Colonic mucosa (tissue), 4 donors: ENCODE results near the gene APOL4. TPM values are rescaled to one million over a fixed set of nuclear protein-coding genes. Genes with fewer than 3 reads are reported as not detected.
"Not testable (repeated sequence)": the region's sequence is repeated elsewhere in the genome, so short reads cannot be mapped to it uniquely, and the experiment has no call there.

Source experiments
- DNase-seq: peaks from one replicate; pipeline ENCODE4 v3.0.0-alpha.2; 2020
- H3K27ac ChIP-seq: fragments of 200-600 bp; one replicate; pipeline ENCODE4 v1.8.0; 2021
- H3K27me3 ChIP-seq: fragments of 200-600 bp; one replicate; pipeline ENCODE4 v1.8.0; 2021
- H3K36me3 ChIP-seq: fragments of 200-600 bp; one replicate; pipeline ENCODE4 v1.8.0; 2021
- H3K4me1 ChIP-seq: fragments of 200-600 bp; one replicate; pipeline ENCODE4 v1.8.0; 2021; ENCODE audit warnings: mild to moderate bottlenecking
- H3K4me3 ChIP-seq: fragments of 200-600 bp; one replicate; pipeline ENCODE4 v1.8.0; 2021
- H3K9ac ChIP-seq, 2 donors: one replicate each; pipeline ENCODE4 v1.7.0; 2013; ENCODE audit warnings: control low read depth in 2 of 2, low read depth in 2 of 2, low read length in 2 of 2
- H3K9me3 ChIP-seq: fragments of 200-600 bp; one replicate; pipeline ENCODE4 v1.8.0; 2021
- CTCF ChIP-seq: fragments of 200-600 bp; IDR thresholded peaks from one replicate; pipeline ENCODE4 v1.8.0; 2022; ENCODE audit warnings: antibody characterized with exemption, mild to moderate bottlenecking
- intact Hi-C: fragments of 100-400 bp; cut with DNase I; formaldehyde crosslinking; loops from one replicate; pipeline ENCODE4 v1.14.1; 2022
- total RNA-seq, 2 donors: library from RNA; stranded (reverse); fragmentation: NEBNext Ultra II Directional in 1 of 2; extraction: Animal tissue kit (Norgen Biotek cat#: 25700) in 1 of 2; gene quantifications; one replicate each; pipeline ENCODE4 v1.2.1, GENCODE V29; 2021
- donor health status: healthy.
- donor health status: DM: no; HTN: no; CAD: no.
- donor health status: DM: no; HTN: no; CAD: no.

The APOL4 gene
- total RNA-seq, 2 donors from 2014 or later = 1.9 to 2.3 TPM

GRCh38 chr22:36234919-36235318, 33.3 kb upstream of the APOL4 start:
- intact Hi-C loops = loop anchor here (5.0 kb wide), 1 partner anchor 52 kb away; no protein-coding TSS in a partner anchor
- DNase-seq = no peak
- Histone ChIP-seq H3K9me3 (no peaks in the 10 kb centered on the region), H3K9ac (no peak overlapping the region), H3K4me3 (no peak overlapping the region), H3K36me3 (no peaks in the 10 kb centered on the region), H3K27ac (no peak overlapping the region), H3K27me3 (no peaks in the 10 kb centered on the region), H3K4me1 (peaks cover 18% of the 10 kb centered on the region)
- no peak for TF ChIP-seq CTCF

- no peaks in the 10 kb centered on the region for H3K36me3 ChIP-seq
- peaks cover 18% of the 10 kb centered on the region for H3K4me1 ChIP-seq
- no peaks in the 10 kb centered on the region for H3K27me3 ChIP-seq
- TF ChIP-seq CTCF = no peak
- no peak overlapping the region for H3K27ac ChIP-seq
- no peak for DNase-seq
- H3K4me3 ChIP-seq = no peak overlapping the region
- no peaks in the 10 kb centered on the region for H3K9me3 ChIP-seq
- no peak overlapping the region for H3K9ac ChIP-seq
- intact Hi-C loops = no loop called here
Measured at GRCh38 chr22:36234213-36234612, 32.6 kb upstream of the APOL4 start.

GRCh38 chr22:36233796-36234195, 32.2 kb upstream of the APOL4 start:
- no peaks in the 10 kb centered on the region for H3K9me3 ChIP-seq
- H3K27me3 ChIP-seq = no peaks in the 10 kb centered on the region
- H3K4me1 ChIP-seq = peaks cover 18% of the 10 kb centered on the region
- no peak for DNase-seq
- no peak for TF ChIP-seq CTCF
- no peak overlapping the region for H3K4me3 ChIP-seq
- no peaks in the 10 kb centered on the region for H3K36me3 ChIP-seq
- intact Hi-C loops = no loop called here
- no peak overlapping the region for H3K9ac ChIP-seq
- H3K27ac ChIP-seq = no peak overlapping the region

GRCh38 chr22:36232715-36233401, 31.2 kb upstream of the APOL4 start:
- intact Hi-C loops = no loop called here
- no peaks in the 10 kb centered on the region for H3K27me3 ChIP-seq
- peaks cover 18% of the 10 kb centered on the region for H3K4me1 ChIP-seq
- H3K36me3 ChIP-seq = no peaks in the 10 kb centered on the region
- H3K9me3 ChIP-seq = no peaks in the 10 kb centered on the region
- no peak overlapping the region for H3K27ac ChIP-seq
- no peak for TF ChIP-seq CTCF
- H3K9ac ChIP-seq = no peak overlapping the region
- DNase-seq = no peak
- no peak overlapping the region for H3K4me3 ChIP-seq

- H3K36me3 ChIP-seq, DNase-seq, intact Hi-C loops: not testable (repeated sequence)
Measured at GRCh38 chr22:36231051-36231450, 29.4 kb upstream of the APOL4 start.

GRCh38 chr22:36229649-36230048, 28.0 kb upstream of the APOL4 start:
- H3K4me3 ChIP-seq, H3K36me3 ChIP-seq, DNase-seq, H3K4me1 ChIP-seq, H3K27ac ChIP-seq, H3K9me3 ChIP-seq, H3K27me3 ChIP-seq, H3K9ac ChIP-seq, intact Hi-C loops: not testable (repeated sequence)

More at GRCh38 chr22:36231051-36231450, 29.4 kb upstream of the APOL4 start:
- H3K9me3 ChIP-seq, H3K4me3 ChIP-seq, H3K9ac ChIP-seq, H3K4me1 ChIP-seq, H3K27me3 ChIP-seq, H3K27ac ChIP-seq: not testable (repeated sequence)
